Activated CD4-positive, alpha-beta T cell treated with anti-CD3 and anti-CD28 coated beads, Interleukin-10, Interleukin-2, amounts not matched to agents 100 ng/mL and 50 ng/mL, durations not matched to agents 16 hours and 8 hours (primary cell): Measurements from ENCODE around the gene CIRBP.
"Not testable (repeated sequence)": the region's sequence is repeated elsewhere in the genome, so short reads cannot be mapped to it uniquely, and the experiment has no call there.

Source experiments
- DNase-seq: peaks from one replicate; pipeline ENCODE4 v3.0.0-alpha.2; 2020

Gene CIRBP

GRCh38 chr19:1293782-1294604 lies 24.9 kb downstream of the CIRBP start:
- DNase-seq = no peak

- DNase-seq = no peak
Measured at GRCh38 chr19:1294688-1295087, 25.6 kb downstream of the CIRBP start.

GRCh38 chr19:1295169-1296012 lies 26.3 kb downstream of the CIRBP start:
- peak; percentile 59 for DNase-seq

- no peak for DNase-seq
Measured at GRCh38 chr19:1296078-1296477, 26.9 kb downstream of the CIRBP start.

GRCh38 chr19:1296575-1297271 lies 27.6 kb downstream of the CIRBP start:
- DNase-seq = no peak

- no peak for DNase-seq
Measured at GRCh38 chr19:1298235-1298634, 29.1 kb downstream of the CIRBP start.

GRCh38 chr19:1299801-1300200 lies 30.7 kb downstream of the CIRBP start:
- no peak for DNase-seq

GRCh38 chr19:1300744-1301490 lies 31.8 kb downstream of the CIRBP start:
- no peak for DNase-seq

GRCh38 chr19:1302533-1303239 lies 33.6 kb downstream of the CIRBP start:
- no peak for DNase-seq

GRCh38 chr19:1304197-1304924 lies 35.2 kb downstream of the CIRBP start:
- DNase-seq = no peak

GRCh38 chr19:1305354-1305753 lies 36.2 kb downstream of the CIRBP start:
- DNase-seq = not testable (repeated sequence)

- no peak for DNase-seq
Measured at GRCh38 chr19:1307320-1307719, 38.2 kb downstream of the CIRBP start.

- no peak for DNase-seq
Measured at GRCh38 chr19:1307755-1308303, 38.7 kb downstream of the CIRBP start.

GRCh38 chr19:1308718-1309117 lies 39.6 kb downstream of the CIRBP start:
- no peak for DNase-seq

GRCh38 chr19:1309977-1310852 lies 41.1 kb downstream of the CIRBP start:
- no peak for DNase-seq

GRCh38 chr19:1310853-1311180 lies 41.7 kb downstream of the CIRBP start:
- no peak for DNase-seq

- DNase-seq = no peak
Measured at GRCh38 chr19:1311543-1312091, 42.5 kb downstream of the CIRBP start.

GRCh38 chr19:1312767-1313694 lies 43.9 kb downstream of the CIRBP start:
- no peak for DNase-seq
